ENCODE results near the gene CDSN.
"Not testable (repeated sequence)": the region's sequence is repeated elsewhere in the genome, so short reads cannot be mapped to it uniquely, and the experiment has no call there.

CDSN gene

GRCh38 chr6:31081872-31082271 lies 38.4 kb downstream of the CDSN start:
- DNase-seq: no peak

- DNase-seq: peak in 1 of 2 experiments; percentile 72
Measured at GRCh38 chr6:31079656-31080261, 40.5 kb downstream of the CDSN start.

- DNase-seq: no peak
Measured at GRCh38 chr6:31076611-31077010, 43.6 kb downstream of the CDSN start.

DNA sequence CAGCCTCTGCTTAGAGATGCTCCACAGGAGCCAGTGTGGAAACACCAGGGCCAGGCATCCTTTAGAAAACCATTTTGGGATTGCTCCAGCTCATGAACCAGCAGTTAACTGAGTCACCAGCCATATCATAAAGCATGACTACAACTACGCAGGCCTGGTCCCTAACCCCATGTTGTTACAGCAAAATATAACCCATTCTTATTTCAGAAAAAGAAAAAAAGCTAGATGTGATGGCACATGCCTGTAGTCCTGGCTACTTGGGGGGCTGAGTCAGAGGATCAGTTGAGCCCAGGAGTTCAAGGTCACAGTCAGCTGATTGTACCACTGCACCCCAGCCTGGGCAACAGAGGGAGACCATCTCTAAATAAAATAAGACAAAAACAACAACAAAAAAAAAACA lies 44.7 kb downstream of the CDSN start:
- DNase-seq: no peak

DNA sequence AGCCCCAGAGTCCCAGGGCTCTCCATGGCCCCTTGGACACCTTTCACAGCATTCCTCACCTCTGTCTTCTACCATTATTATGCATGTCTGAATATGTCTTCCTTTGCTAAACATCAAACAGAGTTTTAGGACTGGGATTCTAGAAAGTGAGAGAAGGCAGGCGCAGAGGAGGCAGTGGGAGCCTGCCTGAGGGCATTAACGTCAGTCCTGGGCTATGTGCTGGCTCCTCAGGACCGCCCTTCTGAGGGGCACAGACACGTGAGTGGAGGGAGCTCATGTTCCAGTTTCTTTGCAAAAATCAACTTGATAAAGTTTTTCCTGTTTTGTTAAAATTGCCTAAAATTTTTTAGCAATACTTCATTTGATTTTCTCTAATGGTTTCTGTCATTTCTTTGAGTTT lies 45.8 kb downstream of the CDSN start:
- no peak for DNase-seq

DNA sequence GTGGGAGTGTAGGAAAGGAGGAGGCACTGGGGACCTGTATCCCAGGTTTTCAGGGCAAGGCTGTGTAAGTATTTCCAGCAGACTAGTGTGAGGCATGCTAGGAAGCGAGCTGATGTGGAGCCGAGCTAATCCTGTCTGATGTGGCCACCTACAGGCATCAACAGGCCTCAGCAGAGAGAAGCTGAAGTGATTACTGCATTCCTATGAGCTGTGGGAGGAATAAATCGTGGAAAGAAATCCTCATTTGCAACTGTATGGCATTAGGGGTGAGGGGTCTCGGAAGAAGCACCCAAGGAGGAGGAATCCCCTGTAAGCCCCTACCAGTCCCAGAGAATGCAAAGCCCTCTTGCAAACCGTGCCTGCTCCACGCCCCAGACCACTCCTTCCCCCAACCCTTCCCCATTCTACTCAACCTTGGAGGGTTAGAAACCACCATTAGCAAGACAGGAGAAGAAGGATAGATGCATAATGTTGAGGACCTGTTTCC lies 49.5 kb downstream of the CDSN start:
- peak in 1 of 2 experiments; percentile 62 for DNase-seq

DNA sequence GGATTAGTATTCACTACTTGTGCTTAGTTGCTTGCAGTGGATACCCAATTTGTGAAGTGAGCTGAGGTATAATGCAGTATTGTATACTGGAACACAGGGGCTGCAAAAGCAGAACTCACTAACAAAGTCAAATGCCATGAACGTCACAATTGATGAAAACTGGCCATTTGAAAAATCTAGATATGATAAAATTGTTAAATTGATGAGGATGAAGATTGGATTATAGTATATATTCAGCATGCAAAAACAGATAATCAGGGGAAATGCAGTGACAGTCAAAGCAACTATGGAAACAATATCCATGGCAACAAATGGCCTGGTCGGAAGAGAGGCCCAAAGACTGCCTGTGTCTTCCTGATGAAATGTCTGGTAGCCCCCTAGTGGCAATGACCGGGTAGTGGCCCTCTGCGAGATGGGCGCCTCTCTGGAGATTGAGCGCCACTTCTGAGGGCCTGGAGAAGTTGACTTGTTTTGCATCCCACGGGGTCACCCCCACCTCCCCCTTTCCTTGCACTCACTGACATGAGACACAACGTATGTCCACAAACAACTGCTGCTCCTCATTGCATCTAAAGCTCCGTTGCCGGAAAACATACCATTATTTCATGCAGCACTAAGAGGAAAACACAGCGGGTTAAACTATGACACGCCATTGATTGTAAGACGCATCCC lies 51.4 kb downstream of the CDSN start:
- peak; percentile 32 to 80 for DNase-seq

- DNase-seq: not testable (repeated sequence)
Measured at GRCh38 chr6:31067891-31068668, 52.2 kb downstream of the CDSN start.

- DNase-seq: not testable (repeated sequence)
Measured at GRCh38 chr6:31067028-31067427, 53.2 kb downstream of the CDSN start.

- no peak for DNase-seq
Measured at GRCh38 chr6:31065556-31065955, 54.7 kb downstream of the CDSN start.

Measured in NCI-H524 (cell line).